Measurements from ENCODE around the gene SYNGR1.

DNA sequence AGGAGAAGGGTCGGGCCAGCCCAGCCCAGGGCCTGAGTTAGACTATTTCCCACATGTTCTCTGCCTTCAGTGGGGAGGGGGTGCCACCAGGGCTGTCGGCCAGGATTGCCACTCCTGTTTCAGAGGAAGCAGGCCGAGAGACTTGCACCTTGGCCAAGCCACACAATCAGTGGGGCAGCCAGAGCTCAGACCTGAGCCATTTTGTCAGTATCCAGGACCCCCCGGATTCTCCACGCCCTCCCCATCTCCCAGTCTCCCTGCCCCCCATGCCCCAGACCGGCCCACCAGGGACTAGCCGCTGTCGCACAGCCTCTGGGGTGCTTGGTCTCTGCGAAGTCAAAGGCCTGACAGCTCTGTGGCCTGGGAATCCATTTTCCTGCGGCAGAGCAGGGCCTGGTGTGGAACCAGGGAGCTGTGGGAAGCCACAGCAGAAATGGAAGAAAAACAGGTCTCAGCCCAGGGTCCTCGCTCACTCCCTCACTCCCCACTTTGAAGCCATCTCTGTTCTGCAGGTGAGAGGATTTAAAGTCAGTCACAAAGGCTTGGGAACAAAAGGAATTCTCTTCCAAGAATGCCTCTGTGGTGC is 81.5 kb downstream of the SYNGR1 start:
- TF ChIP-seq, protein P1, sequence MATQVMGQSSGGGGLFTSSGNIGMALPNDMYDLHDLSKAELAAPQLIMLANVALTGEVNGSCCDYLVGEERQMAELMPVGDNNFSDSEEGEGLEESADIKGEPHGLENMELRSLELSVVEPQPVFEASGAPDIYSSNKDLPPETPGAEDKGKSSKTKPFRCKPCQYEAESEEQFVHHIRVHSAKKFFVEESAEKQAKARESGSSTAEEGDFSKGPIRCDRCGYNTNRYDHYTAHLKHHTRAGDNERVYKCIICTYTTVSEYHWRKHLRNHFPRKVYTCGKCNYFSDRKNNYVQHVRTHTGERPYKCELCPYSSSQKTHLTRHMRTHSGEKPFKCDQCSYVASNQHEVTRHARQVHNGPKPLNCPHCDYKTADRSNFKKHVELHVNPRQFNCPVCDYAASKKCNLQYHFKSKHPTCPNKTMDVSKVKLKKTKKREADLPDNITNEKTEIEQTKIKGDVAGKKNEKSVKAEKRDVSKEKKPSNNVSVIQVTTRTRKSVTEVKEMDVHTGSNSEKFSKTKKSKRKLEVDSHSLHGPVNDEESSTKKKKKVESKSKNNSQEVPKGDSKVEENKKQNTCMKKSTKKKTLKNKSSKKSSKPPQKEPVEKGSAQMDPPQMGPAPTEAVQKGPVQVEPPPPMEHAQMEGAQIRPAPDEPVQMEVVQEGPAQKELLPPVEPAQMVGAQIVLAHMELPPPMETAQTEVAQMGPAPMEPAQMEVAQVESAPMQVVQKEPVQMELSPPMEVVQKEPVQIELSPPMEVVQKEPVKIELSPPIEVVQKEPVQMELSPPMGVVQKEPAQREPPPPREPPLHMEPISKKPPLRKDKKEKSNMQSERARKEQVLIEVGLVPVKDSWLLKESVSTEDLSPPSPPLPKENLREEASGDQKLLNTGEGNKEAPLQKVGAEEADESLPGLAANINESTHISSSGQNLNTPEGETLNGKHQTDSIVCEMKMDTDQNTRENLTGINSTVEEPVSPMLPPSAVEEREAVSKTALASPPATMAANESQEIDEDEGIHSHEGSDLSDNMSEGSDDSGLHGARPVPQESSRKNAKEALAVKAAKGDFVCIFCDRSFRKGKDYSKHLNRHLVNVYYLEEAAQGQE (IDR thresholded peaks at IDR 0.05; ENCODE audit: unreplicated experiment) = no peak
- TF ChIP-seq, protein P2, sequence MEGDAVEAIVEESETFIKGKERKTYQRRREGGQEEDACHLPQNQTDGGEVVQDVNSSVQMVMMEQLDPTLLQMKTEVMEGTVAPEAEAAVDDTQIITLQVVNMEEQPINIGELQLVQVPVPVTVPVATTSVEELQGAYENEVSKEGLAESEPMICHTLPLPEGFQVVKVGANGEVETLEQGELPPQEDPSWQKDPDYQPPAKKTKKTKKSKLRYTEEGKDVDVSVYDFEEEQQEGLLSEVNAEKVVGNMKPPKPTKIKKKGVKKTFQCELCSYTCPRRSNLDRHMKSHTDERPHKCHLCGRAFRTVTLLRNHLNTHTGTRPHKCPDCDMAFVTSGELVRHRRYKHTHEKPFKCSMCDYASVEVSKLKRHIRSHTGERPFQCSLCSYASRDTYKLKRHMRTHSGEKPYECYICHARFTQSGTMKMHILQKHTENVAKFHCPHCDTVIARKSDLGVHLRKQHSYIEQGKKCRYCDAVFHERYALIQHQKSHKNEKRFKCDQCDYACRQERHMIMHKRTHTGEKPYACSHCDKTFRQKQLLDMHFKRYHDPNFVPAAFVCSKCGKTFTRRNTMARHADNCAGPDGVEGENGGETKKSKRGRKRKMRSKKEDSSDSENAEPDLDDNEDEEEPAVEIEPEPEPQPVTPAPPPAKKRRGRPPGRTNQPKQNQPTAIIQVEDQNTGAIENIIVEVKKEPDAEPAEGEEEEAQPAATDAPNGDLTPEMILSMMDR (conservative IDR thresholded peaks at IDR 0.05; ENCODE audit: low read depth in 2 of 2) = no peak
- TF ChIP-seq JUNB (IDR thresholded peaks at IDR 0.05; ENCODE audit: unreplicated experiment) (no peak), ZNF114 (CRISPR knock-in tag; IDR thresholded peaks at IDR 0.05) (no peak), ZNF331 (CRISPR knock-in tag; IDR thresholded peaks at IDR 0.05; ENCODE audit: low read depth) (no peak), EZH2 (IDR thresholded peaks at IDR 0.05; ENCODE audit: low read depth, unreplicated experiment) (no peak), EZH2phosphoT487 (IDR thresholded peaks at IDR 0.05; ENCODE audit: unreplicated experiment) (no peak), POLR2AphosphoS5 (IDR thresholded peaks at IDR 0.05; ENCODE audit: low read depth) (no peak)
